SH-SY5Y (cell line): ENCODE data around the gene CCDC91.

ENCODE experiments used
- GATA2 ChIP-seq: IDR thresholded peaks from 2 replicates; pipeline ENCODE4 v1.6.1; 2011; ENCODE audit warnings: mild to moderate bottlenecking, low read depth, low read length
- GATA3 ChIP-seq: IDR thresholded peaks from 2 replicates; pipeline ENCODE4 v1.6.1; 2011; ENCODE audit warnings: low read depth, mild to moderate bottlenecking, low read length, moderate library complexity

DNA sequence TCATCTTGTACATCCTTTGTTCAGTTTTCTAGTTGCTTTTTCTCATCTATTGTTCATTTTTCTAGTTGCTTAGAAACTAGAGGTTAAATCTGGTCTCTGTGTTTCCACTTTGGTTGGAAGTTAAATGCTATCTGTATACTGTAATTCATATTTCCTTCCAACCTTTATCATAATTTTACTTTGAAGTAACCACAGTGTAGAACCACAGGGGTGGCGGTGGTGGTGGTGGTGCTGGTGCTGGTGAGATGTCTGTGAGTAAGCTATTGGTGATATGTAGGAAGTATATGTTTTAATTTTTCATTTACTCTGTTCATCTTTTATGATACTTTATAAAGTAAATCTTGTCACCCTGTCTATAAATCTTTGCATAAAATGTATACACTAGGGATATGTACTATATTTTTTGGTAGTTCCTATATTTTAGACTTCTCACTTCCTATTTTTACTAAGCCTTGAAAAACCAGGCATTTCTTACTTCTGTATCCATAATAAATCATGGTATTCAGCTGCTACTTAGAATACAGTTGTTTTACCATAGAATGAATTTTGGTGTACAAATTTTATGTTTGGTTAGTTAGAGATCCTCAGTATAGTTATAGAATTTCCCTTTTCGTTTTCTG is 31.9 kb downstream of the CCDC91 start:
- TF ChIP-seq GATA3 (no peak), GATA2 (no peak)
